ENCODE measurements around the gene ZNF283. TPM values are rescaled to one million over a fixed set of nuclear protein-coding genes. Genes with fewer than 3 reads are reported as not detected.

The ZNF283 gene
- total RNA-seq, 1 experiment from 2014 or later = 12.0 TPM

GRCh38 chr19:43811837-43812236 lies 15.3 kb upstream of the ZNF283 start:
- H3K27me3 ChIP-seq (replicated peaks; ENCODE audit: control insufficient read depth, insufficient read depth, low read length) = no peaks in the 10 kb centered on the region
- no peaks in the 10 kb centered on the region for H3K4me1 ChIP-seq
- Mint-ChIP-seq H3K27ac (ENCODE audit: unreplicated experiment) (no peak overlapping the region), H3K4me1 (ENCODE audit: low read depth, unreplicated experiment) (no peaks in the 10 kb centered on the region), H3K36me3 (ENCODE audit: insufficient read depth, unreplicated experiment) (no peaks in the 10 kb centered on the region), H3K9me3 (ENCODE audit: unreplicated experiment) (no peaks in the 10 kb centered on the region), H3K27me3 (ENCODE audit: insufficient read depth, unreplicated experiment) (peaks cover 3% of the 10 kb centered on the region), H3K4me3 (ENCODE audit: unreplicated experiment) (no peak overlapping the region)
- BruUV-seq (replicated peaks) = no TSS peak
- intact Hi-C loops (cut with micrococcal nuclease; ENCODE audit: unreplicated experiment) = no loop called here
- H3K4me3 ChIP-seq (ENCODE audit: low read depth, low read length) = no peak overlapping the region
- ChIA-PET POLR2A (no interaction called here), CTCF (no interaction called here)
- TF ChIP-seq CTCF (IDR thresholded peaks at IDR 0.05; ENCODE audit: insufficient read depth in 1 of 2, low read depth in 1 of 2, low read length in 1 of 2, severe bottlenecking in 1 of 2, unreplicated experiment in 1 of 2) = no peak
- DNase-seq = no peak
- H3K36me3 ChIP-seq (ENCODE audit: control insufficient read depth, insufficient read depth, low read length) = no peaks in the 10 kb centered on the region
- H3K9me3 ChIP-seq = 0 out of 2 replicates have a peak, but pooled peaks cover 5% of the 10 kb centered on the region

- H3K4me1 Mint-ChIP-seq (ENCODE audit: low read depth, unreplicated experiment) = no peaks in the 10 kb centered on the region
- peaks cover 3% of the 10 kb centered on the region for H3K27me3 Mint-ChIP-seq (ENCODE audit: insufficient read depth, unreplicated experiment)
- ChIA-PET POLR2A (no interaction called here), CTCF (no interaction called here)
- Histone ChIP-seq H3K4me1 (no peaks in the 10 kb centered on the region), H3K9me3 (0 out of 2 replicates have a peak, but pooled peaks cover 5% of the 10 kb centered on the region), H3K27me3 (replicated peaks; ENCODE audit: control insufficient read depth, insufficient read depth, low read length) (no peaks in the 10 kb centered on the region), H3K36me3 (ENCODE audit: control insufficient read depth, insufficient read depth, low read length) (no peaks in the 10 kb centered on the region), H3K4me3 (ENCODE audit: low read depth, low read length) (no peak overlapping the region)
- DNase-seq = no peak
- no peak overlapping the region for H3K4me3 Mint-ChIP-seq (ENCODE audit: unreplicated experiment)
- H3K27ac Mint-ChIP-seq (ENCODE audit: unreplicated experiment) = no peak overlapping the region
- intact Hi-C loops (cut with micrococcal nuclease; ENCODE audit: unreplicated experiment) = no loop called here
- TF ChIP-seq CTCF (IDR thresholded peaks at IDR 0.05; ENCODE audit: insufficient read depth in 1 of 2, low read depth in 1 of 2, low read length in 1 of 2, severe bottlenecking in 1 of 2, unreplicated experiment in 1 of 2) = no peak
- no TSS peak for BruUV-seq (replicated peaks)
- no peaks in the 10 kb centered on the region for H3K36me3 Mint-ChIP-seq (ENCODE audit: insufficient read depth, unreplicated experiment)
- no peaks in the 10 kb centered on the region for H3K9me3 Mint-ChIP-seq (ENCODE audit: unreplicated experiment)
Observed at GRCh38 chr19:43812259-43812658, 14.9 kb upstream of the ZNF283 start.

GRCh38 chr19:43812688-43813087 lies 14.4 kb upstream of the ZNF283 start:
- Histone ChIP-seq H3K9me3 (0 out of 2 replicates have a peak, but pooled peaks cover 5% of the 10 kb centered on the region), H3K4me3 (ENCODE audit: low read depth, low read length) (no peak overlapping the region), H3K4me1 (no peaks in the 10 kb centered on the region), H3K27me3 (replicated peaks; ENCODE audit: control insufficient read depth, insufficient read depth, low read length) (no peaks in the 10 kb centered on the region), H3K36me3 (ENCODE audit: control insufficient read depth, insufficient read depth, low read length) (no peaks in the 10 kb centered on the region)
- Mint-ChIP-seq H3K36me3 (ENCODE audit: insufficient read depth, unreplicated experiment) (no peaks in the 10 kb centered on the region), H3K9me3 (ENCODE audit: unreplicated experiment) (no peaks in the 10 kb centered on the region), H3K27ac (ENCODE audit: unreplicated experiment) (no peak overlapping the region), H3K4me3 (ENCODE audit: unreplicated experiment) (no peak overlapping the region), H3K27me3 (ENCODE audit: insufficient read depth, unreplicated experiment) (peaks cover 3% of the 10 kb centered on the region), H3K4me1 (ENCODE audit: low read depth, unreplicated experiment) (no peaks in the 10 kb centered on the region)
- no peak for DNase-seq
- ChIA-PET CTCF (interaction anchor here (0.6 kb wide), 1 partner anchor 139 kb away, joined by 5 read pairs; no protein-coding TSS in a partner anchor), POLR2A (no interaction called here)
- no peak for TF ChIP-seq CTCF (IDR thresholded peaks at IDR 0.05; ENCODE audit: insufficient read depth in 1 of 2, low read depth in 1 of 2, low read length in 1 of 2, severe bottlenecking in 1 of 2, unreplicated experiment in 1 of 2)
- BruUV-seq (replicated peaks) = no TSS peak
- intact Hi-C loops (cut with micrococcal nuclease; ENCODE audit: unreplicated experiment) = no loop called here
